K562 (cell line): ENCODE results near the gene PPM1N. TPM values are rescaled to one million over a fixed set of nuclear protein-coding genes. Genes with fewer than 3 reads are reported as not detected.

Experiments
- CHAMP1 ChIP-seq: fragments of 450-650 bp; IDR thresholded peaks from 2 replicates; pipeline ENCODE4 v1.6.1; 2016; ENCODE audit warnings: mild to moderate bottlenecking
- EWSR1 ChIP-seq: fragments of 450-650 bp; IDR thresholded peaks from 2 replicates; pipeline ENCODE4 v1.6.1; 2018; ENCODE audit warnings: borderline replicate concordance, mild to moderate bottlenecking, low read depth, moderate library complexity; ENCODE audit not compliant: partially characterized antibody
- LEF1 ChIP-seq: fragments of 450-650 bp; IDR thresholded peaks from 2 replicates; pipeline ENCODE4 v1.6.1; 2016; ENCODE audit warnings: mild to moderate bottlenecking
- MTA3 ChIP-seq: fragments of 450-650 bp; formaldehyde crosslinking; IDR thresholded peaks from 2 replicates; pipeline ENCODE4 v1.6.1; 2017; ENCODE audit warnings: mild to moderate bottlenecking, borderline replicate concordance
- MYC ChIP-seq, 2 experiments: fragments of 250-450 bp in 1 of 2; sonication (Bioruptor Pico) in 1 of 2; IDR thresholded peaks; 2 replicates each; pipeline versions ENCODE4 v1.5.1 to v1.6.1; 2012 to 2021; ENCODE audit warnings: low read depth in 2 of 2, borderline replicate concordance in 1 of 2, improper control_type of control experiment in 1 of 2, low read length in 1 of 2, mild to moderate bottlenecking in 1 of 2, moderate library complexity in 1 of 2
- NFRKB ChIP-seq: fragments of 450-650 bp; IDR thresholded peaks from 2 replicates; pipeline ENCODE4 v1.6.1; 2016; ENCODE audit warnings: low read depth
- NR2C2 ChIP-seq, 2 experiments: fragments of 200-800 bp in 1 of 2; sonication (Bioruptor generic) in 1 of 2; sonication (generic) in 1 of 2; formaldehyde crosslinking in 1 of 2; IDR thresholded peaks; 2 replicates each; pipeline versions ENCODE4 v1.6.1 to v1.8.0; 2016 to 2022; ENCODE audit warnings: mild to moderate bottlenecking in 1 of 2, missing compliant biosample characterization in 1 of 2, missing genetic modification characterization in 1 of 2, missing genetic modification reagents in 1 of 2
- PRPF4 ChIP-seq: fragments of 200-400 bp; formaldehyde crosslinking; IDR thresholded peaks from one replicate; pipeline ENCODE4 v1.6.1; 2017; ENCODE audit warnings: low read length, low read depth, mild to moderate bottlenecking; ENCODE audit not compliant: insufficient read depth, poor library complexity, severe bottlenecking
- TAL1 ChIP-seq: fragments of 450-650 bp; IDR thresholded peaks from 2 replicates; pipeline ENCODE4 v1.6.1; 2016; ENCODE audit warnings: mild to moderate bottlenecking
- TCF7 ChIP-seq: sonication (generic); IDR thresholded peaks from 2 replicates; pipeline ENCODE4 v1.6.1; 2016; ENCODE audit warnings: antibody characterized with exemption, borderline replicate concordance
- TGIF2 ChIP-seq: sonication (generic); formaldehyde crosslinking; IDR thresholded peaks from 2 replicates; pipeline ENCODE4 v1.8.1; 2022; ENCODE audit warnings: mild to moderate bottlenecking, missing genetic modification reagents, moderate library complexity
- ZNF212 ChIP-seq: fragments of 450-650 bp; formaldehyde crosslinking; IDR thresholded peaks from 2 replicates; pipeline ENCODE4 v1.4.0; 2020; ENCODE audit warnings: mild to moderate bottlenecking
- ZNF24 ChIP-seq: fragments of 450-650 bp; IDR thresholded peaks from 2 replicates; pipeline ENCODE4 v1.6.1; 2016
- ZNF318 ChIP-seq, 2 experiments: fragments of 450-650 bp; IDR thresholded peaks; 2 replicates each; pipeline ENCODE4 v1.6.1; 2016; ENCODE audit warnings: mild to moderate bottlenecking in 2 of 2, borderline replicate concordance in 1 of 2, low read depth in 1 of 2, moderate library complexity in 1 of 2
- polyA plus RNA-seq, 8 experiments: library from polyadenylated mRNA; depleted of rRNA in 4 of 8; stranded (reverse) in 5 of 8; unstranded in 3 of 8; fragments of >200 nt; fragmentation: Nextera tagmentation in 2 of 8; fragmentation: Illumina TruSeq in 1 of 8; extraction: Ambion mirVana in 2 of 8; extraction: Trizol in 1 of 8; gene quantifications; 2 replicates each; pipeline versions ENCODE4 v1.2.1 to v1.2.3, GENCODE V29; 2011 to 2014; ENCODE audit warnings: inconsistent platforms in 1 of 8, missing spikeins in 1 of 8
- total RNA-seq, 7 experiments: library from RNA; depleted of rRNA in 6 of 7; stranded (reverse); fragments of >200 nt in 6 of 7; fragmentation: Illumina TruSeq in 2 of 7; extraction: Trizol in 2 of 7; gene quantifications; 2 replicates each; pipeline versions ENCODE4 v1.2.1 to v1.2.3, GENCODE V29; 2011 to 2021; ENCODE audit warnings: low replicate concordance in 1 of 7

Gene PPM1N
- total and polyA plus RNA-seq, 9 of the 15 experiments (the other 6 are each of a cell fraction or from before 2014, with no cell fraction given), result 4.5 to 15.6 (median 8.7) TPM

- TF ChIP-seq CHAMP1, result no peak
- no peak for TF ChIP-seq ZNF212
- no peak for TF ChIP-seq ZNF24
- peak; percentile 57; the same call in 1 of the 2 replicates for TF ChIP-seq NR2C2 (CRISPR knock-in tag; IDR thresholded peaks at IDR 0.05)
- TF ChIP-seq NR2C2 (tag; IDR thresholded peaks at IDR 0.05), result peak; percentile 92
- TF ChIP-seq TCF7, result 0 out of 2 replicates have a peak, but pooled peaks have one; percentile 1
- peak; percentile 47; the same call in 1 of the 2 replicates for TF ChIP-seq MYC (IDR thresholded peaks at IDR 0.05; ENCODE audit: low read depth, low read length)
- no peak for TF ChIP-seq MYC (CRISPR knock-in tag; IDR thresholded peaks at IDR 0.05; ENCODE audit: borderline replicate concordance, low read depth)
- no peak for TF ChIP-seq ZNF318 (IDR thresholded peaks at IDR 0.05; ENCODE audit: borderline replicate concordance in 1 of 2, low read depth in 1 of 2)
- TF ChIP-seq NFRKB, result 0 out of 2 replicates have a peak, but pooled peaks have one; percentile 26
- no peak for TF ChIP-seq TAL1
- no peak for TF ChIP-seq PRPF4
- TF ChIP-seq MTA3, result no peak
- TF ChIP-seq TGIF2, result no peak
- TF ChIP-seq LEF1, result peak; percentile 54; the same call in 1 of the 2 replicates
- TF ChIP-seq EWSR1, result no peak
Observed at GRCh38 chr19:45508861-45509691, 10.8 kb downstream of the PPM1N start (continued).
